Neural progenitor cell (in vitro differentiated cells): ENCODE results near the gene PHLDB2. TPM values are rescaled to one million over a fixed set of nuclear protein-coding genes. Genes with fewer than 3 reads are reported as not detected.

Source experiments
- DNase-seq: peaks from one replicate; pipeline ENCODE4 v3.0.0-alpha.2; 2016; ENCODE audit warnings: low spot score
- H2AFZ ChIP-seq: fragments of 200-600 bp; sonication (generic); replicated peaks from 2 replicates; pipeline ENCODE4 v1.6.1; 2016; ENCODE audit warnings: antibody characterized with exemption
- H3F3A ChIP-seq: fragments of 200-600 bp; sonication (generic); 2 replicates; pipeline ENCODE4 v1.6.1; 2016; ENCODE audit warnings: antibody characterized with exemption, low read depth
- H3K27ac ChIP-seq: fragments of 200-600 bp; sonication (generic); 2 replicates; pipeline ENCODE4 v1.5.1; 2016; ENCODE audit warnings: mild to moderate bottlenecking
- H3K27me3 ChIP-seq: fragments of 200-600 bp; sonication (generic); 2 replicates; pipeline ENCODE4 v1.6.1; 2016; ENCODE audit warnings: mild to moderate bottlenecking, moderate library complexity
- H3K36me3 ChIP-seq: fragments of 200-600 bp; sonication (generic); 2 replicates; pipeline ENCODE4 v1.5.1; 2016
- H3K4me1 ChIP-seq: fragments of 200-600 bp; sonication (generic); 2 replicates; pipeline ENCODE4 v1.6.1; 2016; ENCODE audit warnings: mixed run types
- H3K4me2 ChIP-seq: fragments of 200-600 bp; sonication (generic); 2 replicates; pipeline ENCODE4 v1.6.1; 2016
- H3K4me3 ChIP-seq: fragments of 200-600 bp; sonication (generic); 2 replicates; pipeline ENCODE4 v1.5.1; 2016
- H3K79me2 ChIP-seq: fragments of 200-600 bp; sonication (generic); 2 replicates; pipeline ENCODE4 v1.6.1; 2016; ENCODE audit warnings: low read depth
- H3K9ac ChIP-seq: fragments of 200-600 bp; sonication (generic); 2 replicates; pipeline ENCODE4 v1.6.1; 2016
- H3K9me3 ChIP-seq: fragments of 200-600 bp; sonication (generic); 2 replicates; pipeline ENCODE4 v1.5.1; 2016; ENCODE audit warnings: low read depth
- H4K20me1 ChIP-seq: fragments of 200-600 bp; sonication (generic); 2 replicates; pipeline ENCODE4 v1.6.1; 2016; ENCODE audit warnings: low read depth
- H3K27ac Mint-ChIP-seq: 3 replicates; pipeline ENCODE4 v1.8.0; 2021; ENCODE audit warnings: mixed read lengths
- H3K27me3 Mint-ChIP-seq: 2 replicates; pipeline ENCODE4 v1.8.0; 2022; ENCODE audit warnings: low read depth, mild to moderate bottlenecking, inconsistent platforms, moderate library complexity, mixed read lengths; ENCODE audit not compliant: insufficient read depth
- H3K36me3 Mint-ChIP-seq: 3 replicates; pipeline ENCODE4 v1.8.0; 2021; ENCODE audit warnings: mixed read lengths
- H3K4me1 Mint-ChIP-seq: 3 replicates; pipeline ENCODE4 v1.8.0; 2021; ENCODE audit warnings: mixed read lengths
- H3K4me3 Mint-ChIP-seq: 3 replicates; pipeline ENCODE4 v1.8.0; 2021; ENCODE audit warnings: mild to moderate bottlenecking, moderate library complexity, mixed read lengths
- H3K9me3 Mint-ChIP-seq: 3 replicates; pipeline ENCODE4 v1.8.0; 2020; ENCODE audit warnings: mixed read lengths
- EZH2 ChIP-seq: fragments of 200-600 bp; sonication (generic); IDR thresholded peaks from 2 replicates; pipeline ENCODE4 v1.6.1; 2017; ENCODE audit warnings: antibody characterized with exemption, mild to moderate bottlenecking, moderate library complexity
- EZH2phosphoT487 ChIP-seq: fragments of 200-600 bp; sonication (generic); IDR thresholded peaks from 2 replicates; pipeline ENCODE4 v1.6.1; 2017; ENCODE audit warnings: antibody characterized with exemption
- total RNA-seq: library from RNA; depleted of rRNA; stranded (reverse); fragments of >200 nt; gene quantifications from 2 replicates; pipeline ENCODE4 v1.2.3, GENCODE V29; 2015; ENCODE audit warnings: low replicate concordance
- TF ChIP-seq, protein P1 (sequence below): fragments of 200-600 bp; sonication (generic); IDR thresholded peaks from 2 replicates; pipeline ENCODE4 v1.5.1; 2017; ENCODE audit warnings: antibody characterized with exemption, mild to moderate bottlenecking

Gene PHLDB2
- total RNA-seq, 1 donor from 2014 or later: 15.9 TPM

DNA sequence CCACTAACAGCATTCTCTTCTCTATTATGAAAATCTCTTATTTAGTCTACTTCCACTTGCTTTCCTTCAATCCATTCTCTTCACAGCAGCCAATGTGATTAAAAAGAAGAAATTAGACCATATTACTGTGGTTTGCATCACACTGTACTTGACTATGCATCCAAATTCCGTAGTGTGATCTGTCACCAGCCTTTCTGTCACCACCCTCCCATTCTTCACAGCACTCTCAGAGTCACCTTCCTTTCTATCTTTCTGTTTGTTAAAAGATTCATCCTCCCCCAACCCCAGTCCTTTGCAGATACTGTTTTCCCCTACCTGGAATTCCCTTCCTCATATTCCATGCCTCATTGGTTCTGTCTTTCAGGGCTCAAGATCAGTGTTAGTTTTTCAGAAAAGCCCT, 64.7 kb downstream of the PHLDB2 start:
- H3K27ac ChIP-seq: no peak overlapping the region
- peaks cover 12% of the 10 kb centered on the region for H3K4me1 ChIP-seq
- H3K79me2 ChIP-seq: no peaks in the 10 kb centered on the region
- no peak for DNase-seq
- no peaks in the 10 kb centered on the region for H4K20me1 ChIP-seq
- Mint-ChIP-seq H3K9me3 (peaks cover 4% of the 10 kb centered on the region), H3K27me3 (peaks cover 8% of the 10 kb centered on the region), H3K27ac (peak overlapping the region; percentile 16), H3K4me1 (peaks cover 19% of the 10 kb centered on the region), H3K36me3 (peaks cover 48% of the 10 kb centered on the region), H3K4me3 (no peak overlapping the region)
- no peaks in the 10 kb centered on the region for H3K9me3 ChIP-seq
- H3K36me3 ChIP-seq: no peaks in the 10 kb centered on the region
- H3K27me3 ChIP-seq: peaks cover 38% of the 10 kb centered on the region
- no peak overlapping the region for H3K4me2 ChIP-seq
- TF ChIP-seq EZH2phosphoT487 (no peak), EZH2 (no peak)
- TF ChIP-seq, protein P1, sequence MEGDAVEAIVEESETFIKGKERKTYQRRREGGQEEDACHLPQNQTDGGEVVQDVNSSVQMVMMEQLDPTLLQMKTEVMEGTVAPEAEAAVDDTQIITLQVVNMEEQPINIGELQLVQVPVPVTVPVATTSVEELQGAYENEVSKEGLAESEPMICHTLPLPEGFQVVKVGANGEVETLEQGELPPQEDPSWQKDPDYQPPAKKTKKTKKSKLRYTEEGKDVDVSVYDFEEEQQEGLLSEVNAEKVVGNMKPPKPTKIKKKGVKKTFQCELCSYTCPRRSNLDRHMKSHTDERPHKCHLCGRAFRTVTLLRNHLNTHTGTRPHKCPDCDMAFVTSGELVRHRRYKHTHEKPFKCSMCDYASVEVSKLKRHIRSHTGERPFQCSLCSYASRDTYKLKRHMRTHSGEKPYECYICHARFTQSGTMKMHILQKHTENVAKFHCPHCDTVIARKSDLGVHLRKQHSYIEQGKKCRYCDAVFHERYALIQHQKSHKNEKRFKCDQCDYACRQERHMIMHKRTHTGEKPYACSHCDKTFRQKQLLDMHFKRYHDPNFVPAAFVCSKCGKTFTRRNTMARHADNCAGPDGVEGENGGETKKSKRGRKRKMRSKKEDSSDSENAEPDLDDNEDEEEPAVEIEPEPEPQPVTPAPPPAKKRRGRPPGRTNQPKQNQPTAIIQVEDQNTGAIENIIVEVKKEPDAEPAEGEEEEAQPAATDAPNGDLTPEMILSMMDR: no peak
- H3K9ac ChIP-seq: no peak overlapping the region
- H3F3A ChIP-seq: no peaks in the 10 kb centered on the region
- no peak overlapping the region for H3K4me3 ChIP-seq
- no peak overlapping the region for H2AFZ ChIP-seq

DNA sequence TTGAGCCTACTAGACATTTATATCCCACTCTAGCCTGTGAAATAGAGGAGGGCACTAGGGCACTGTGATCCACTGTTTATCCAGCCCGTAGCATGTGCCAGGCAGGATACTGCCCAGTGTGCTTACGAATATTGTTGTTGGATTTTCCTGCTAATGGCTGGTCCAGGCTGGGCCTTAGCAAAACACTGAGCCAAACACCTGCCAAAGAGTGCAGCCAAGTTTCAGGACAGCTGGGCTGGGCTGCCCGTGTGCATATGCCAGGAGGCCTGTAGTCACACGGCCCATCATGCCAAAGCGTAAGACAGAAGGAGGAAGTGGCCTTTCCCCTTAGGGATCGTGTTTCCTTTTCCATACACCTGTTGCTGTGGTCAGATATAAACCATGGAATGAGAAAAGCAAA, 65.2 kb downstream of the PHLDB2 start:
- no peaks in the 10 kb centered on the region for H3K9me3 ChIP-seq
- H3K4me3 Mint-ChIP-seq: no peak overlapping the region
- DNase-seq: no peak
- peaks cover 4% of the 10 kb centered on the region for H3K9me3 Mint-ChIP-seq
- no peak overlapping the region for H3K4me3 ChIP-seq
- no peak overlapping the region for H3K27ac Mint-ChIP-seq
- no peaks in the 10 kb centered on the region for H4K20me1 ChIP-seq
- no peak overlapping the region for H3K27ac ChIP-seq
- peaks cover 33% of the 10 kb centered on the region for H3K27me3 ChIP-seq
- H3K36me3 Mint-ChIP-seq: peaks cover 44% of the 10 kb centered on the region
- TF ChIP-seq EZH2 (no peak), EZH2phosphoT487 (no peak)
- TF ChIP-seq, protein P1: no peak
- H3F3A ChIP-seq: no peaks in the 10 kb centered on the region
- H3K9ac ChIP-seq: no peak overlapping the region
- H3K4me1 ChIP-seq: peaks cover 12% of the 10 kb centered on the region
- H3K4me2 ChIP-seq: no peak overlapping the region
- no peaks in the 10 kb centered on the region for H3K36me3 ChIP-seq
- H2AFZ ChIP-seq: no peak overlapping the region
- H3K4me1 Mint-ChIP-seq: peaks cover 19% of the 10 kb centered on the region
- no peaks in the 10 kb centered on the region for H3K79me2 ChIP-seq
- H3K27me3 Mint-ChIP-seq: peaks cover 8% of the 10 kb centered on the region

GRCh38 chr3:111926266-111926676, 67.2 kb downstream of the PHLDB2 start:
- Histone ChIP-seq H3K4me3 (no peak overlapping the region), H3F3A (no peaks in the 10 kb centered on the region), H3K27ac (no peak overlapping the region), H3K9ac (no peak overlapping the region), H3K9me3 (no peaks in the 10 kb centered on the region), H2AFZ (no peak overlapping the region), H3K27me3 (peaks cover 13% of the 10 kb centered on the region), H3K4me2 (peak overlapping the region; percentile 17), H3K79me2 (no peaks in the 10 kb centered on the region), H3K4me1 (peaks cover 12% of the 10 kb centered on the region), H3K36me3 (no peaks in the 10 kb centered on the region), H4K20me1 (no peaks in the 10 kb centered on the region)
- Mint-ChIP-seq H3K27me3 (peaks cover 7% of the 10 kb centered on the region), H3K9me3 (peaks cover 7% of the 10 kb centered on the region), H3K36me3 (peaks cover 34% of the 10 kb centered on the region), H3K4me1 (peaks cover 19% of the 10 kb centered on the region), H3K27ac (peak overlapping the region; percentile 44), H3K4me3 (no peak overlapping the region)
- TF ChIP-seq EZH2: no peak
- TF ChIP-seq EZH2phosphoT487: peak; percentile 62
- TF ChIP-seq, protein P1: no peak
- DNase-seq: peak; percentile 57
